HG03342 (cell line): ENCODE results near the gene AUTS2.
"Not testable (repeated sequence)": the region's sequence is repeated elsewhere in the genome, so short reads cannot be mapped to it uniquely, and the experiment has no call there.

Experiments used
- ATAC-seq: cut with Tn5 transposase; IDR thresholded peaks from one replicate; pipeline ENCODE4 v1.9.1; 2021; ENCODE audit warnings: mild to moderate bottlenecking, moderate library complexity; ENCODE audit not compliant: unreplicated experiment

Gene AUTS2

DNA sequence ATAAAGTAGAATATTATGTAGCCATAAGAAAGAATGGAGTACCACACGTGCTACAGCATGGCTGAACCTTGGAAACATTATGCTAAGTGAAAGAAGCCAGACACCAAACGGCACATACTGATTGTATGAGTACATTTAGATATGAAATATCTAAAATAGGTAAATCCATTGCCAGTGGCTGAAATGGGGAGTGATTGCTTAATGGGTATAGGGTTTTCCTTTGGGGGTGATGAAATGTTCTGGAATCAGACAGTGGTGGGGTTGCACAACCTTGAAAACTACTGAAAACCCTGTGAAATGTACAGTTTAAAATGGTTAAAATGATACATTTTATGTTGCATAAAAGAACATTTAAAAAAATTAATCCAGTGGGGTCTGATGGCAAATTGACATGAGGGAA is 667.9 kb downstream of the AUTS2 start:
- ATAC-seq: no peak

DNA sequence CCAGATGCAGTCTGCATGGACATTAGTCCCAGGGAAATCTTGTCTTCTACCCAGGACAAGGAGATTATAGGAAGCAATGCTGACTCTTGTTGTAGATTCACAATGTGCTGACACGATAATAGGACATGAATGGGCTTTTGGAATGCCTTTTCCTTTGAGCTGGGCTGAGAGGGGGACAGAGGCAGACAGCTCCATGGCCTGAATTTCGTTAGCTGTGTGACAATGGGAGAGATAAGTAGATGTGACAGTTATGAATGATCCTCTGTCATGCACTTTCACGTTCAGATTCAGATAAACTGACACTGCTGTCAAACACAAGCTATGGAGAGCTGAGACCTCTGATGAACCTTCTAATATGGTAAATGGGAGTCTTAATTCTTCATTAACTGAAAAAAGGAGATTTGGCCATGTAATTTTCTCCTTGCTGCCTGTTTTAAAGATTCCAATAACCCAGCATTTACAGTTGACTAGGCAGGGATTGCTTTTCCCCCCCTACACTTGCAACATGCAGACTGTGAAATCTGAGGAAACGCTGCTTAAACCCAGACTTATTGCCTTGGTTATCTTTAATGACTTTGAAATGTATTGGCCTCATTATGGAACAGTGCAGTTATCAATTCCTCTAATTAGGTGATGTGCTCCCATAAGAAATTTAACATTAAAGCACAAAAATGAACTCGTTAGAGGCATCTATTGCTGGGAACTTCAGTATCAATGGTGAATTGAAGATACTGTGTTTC is 669.3 kb downstream of the AUTS2 start:
- ATAC-seq: no peak

DNA sequence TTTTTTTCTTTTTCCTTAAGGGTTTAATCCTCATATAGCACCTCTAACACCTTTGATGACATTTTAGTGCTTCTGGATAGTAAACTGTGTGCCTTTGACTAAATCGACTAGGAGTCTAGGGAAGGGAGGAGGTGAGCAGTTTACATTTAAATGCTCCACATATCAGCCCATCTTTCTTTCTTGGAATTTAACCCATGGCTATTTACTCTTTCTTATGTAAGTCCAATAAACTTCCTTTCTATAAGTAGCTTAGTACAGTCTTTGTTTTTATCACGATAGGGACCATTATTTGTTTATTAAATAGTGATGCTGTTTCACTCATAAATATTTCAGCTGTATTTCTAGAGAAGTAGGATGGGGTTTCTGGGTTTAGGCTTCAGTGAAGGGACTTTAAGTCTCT is 669.9 kb downstream of the AUTS2 start:
- no peak for ATAC-seq

DNA sequence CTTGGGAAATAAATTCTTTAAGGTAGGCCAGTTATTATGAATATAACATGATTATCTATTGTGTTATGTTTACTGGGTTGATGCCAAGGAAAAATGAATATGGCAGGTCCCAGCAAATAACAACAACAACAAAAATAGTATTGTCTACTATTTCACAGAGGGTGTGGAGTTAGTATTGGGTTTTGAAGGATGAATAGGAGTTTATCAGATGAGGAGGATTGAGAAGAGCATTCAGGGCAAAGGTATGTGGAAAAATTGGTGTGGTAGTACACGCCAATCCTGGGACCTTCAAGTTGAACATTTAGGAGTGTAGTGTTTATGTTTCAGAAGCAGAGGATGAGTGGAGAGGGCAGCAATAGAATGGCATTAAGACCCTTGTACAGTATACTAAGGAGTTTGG is 671.9 kb downstream of the AUTS2 start:
- ATAC-seq: no peak

GRCh38 chr7:70271617-70272081 is 673.4 kb downstream of the AUTS2 start:
- no peak for ATAC-seq

- not testable (repeated sequence) for ATAC-seq
These were observed 677.3 kb downstream of the AUTS2 start for GRCh38 chr7:70275570-70275969.

DNA sequence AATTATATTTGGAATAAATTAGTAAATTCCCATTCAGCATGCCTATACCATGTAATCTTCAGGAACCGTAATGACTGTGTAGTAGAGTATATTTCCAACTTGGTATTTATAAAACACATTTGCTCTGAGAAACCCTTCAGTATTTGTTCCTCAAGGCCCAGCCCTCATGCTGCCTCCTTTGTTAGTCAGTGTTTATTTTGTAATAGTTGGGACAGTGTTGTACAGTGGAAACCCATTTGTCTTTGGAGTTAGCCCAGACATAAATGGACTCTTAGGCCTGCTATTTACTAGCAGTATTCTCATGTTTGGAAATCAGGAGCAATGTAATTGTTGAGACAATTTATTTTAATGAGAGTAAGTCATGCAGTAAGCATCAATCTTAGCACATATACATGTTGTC is 686.9 kb downstream of the AUTS2 start:
- no peak for ATAC-seq

- ATAC-seq: no peak
These were observed 687.6 kb downstream of the AUTS2 start for GRCh38 chr7:70285854-70286253.

- no peak for ATAC-seq
These were observed 690.6 kb downstream of the AUTS2 start for GRCh38 chr7:70288781-70289456.

GRCh38 chr7:70292716-70293115 is 694.4 kb downstream of the AUTS2 start:
- ATAC-seq: no peak

GRCh38 chr7:70294211-70294911 is 696.1 kb downstream of the AUTS2 start:
- ATAC-seq: no peak

DNA sequence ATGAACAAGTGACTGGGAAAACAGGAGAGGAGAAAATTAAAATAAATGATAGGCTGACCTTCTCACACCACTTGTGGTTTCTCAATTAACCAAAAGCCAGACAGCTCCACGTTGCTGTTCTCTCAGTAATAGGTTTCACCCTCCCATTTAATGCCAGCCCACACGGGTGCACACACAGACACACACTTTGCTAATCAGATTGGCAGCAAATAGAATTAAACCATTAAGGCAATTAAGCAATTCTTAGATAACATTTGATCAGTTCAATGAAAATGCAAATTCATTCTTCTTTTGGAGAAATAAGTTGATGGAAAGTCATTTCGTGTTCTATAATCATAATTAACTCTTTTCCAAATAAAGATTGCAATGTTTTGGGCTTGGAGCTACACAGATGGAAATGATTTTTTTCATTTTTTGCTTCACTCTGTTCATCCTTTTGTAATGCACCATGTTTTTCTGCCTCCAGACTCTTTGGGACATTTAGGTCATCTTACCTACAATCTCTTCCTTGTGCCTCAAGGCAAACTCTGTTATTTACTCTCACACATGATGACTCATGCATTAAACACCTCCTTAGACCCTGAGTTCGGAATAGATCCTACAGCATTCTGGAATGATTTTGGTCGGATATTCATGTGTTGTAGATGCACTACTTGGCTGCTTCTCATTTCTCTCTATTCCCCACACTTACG is 700.7 kb downstream of the AUTS2 start:
- no peak for ATAC-seq

GRCh38 chr7:70299472-70299807 is 701.2 kb downstream of the AUTS2 start:
- no peak for ATAC-seq

DNA sequence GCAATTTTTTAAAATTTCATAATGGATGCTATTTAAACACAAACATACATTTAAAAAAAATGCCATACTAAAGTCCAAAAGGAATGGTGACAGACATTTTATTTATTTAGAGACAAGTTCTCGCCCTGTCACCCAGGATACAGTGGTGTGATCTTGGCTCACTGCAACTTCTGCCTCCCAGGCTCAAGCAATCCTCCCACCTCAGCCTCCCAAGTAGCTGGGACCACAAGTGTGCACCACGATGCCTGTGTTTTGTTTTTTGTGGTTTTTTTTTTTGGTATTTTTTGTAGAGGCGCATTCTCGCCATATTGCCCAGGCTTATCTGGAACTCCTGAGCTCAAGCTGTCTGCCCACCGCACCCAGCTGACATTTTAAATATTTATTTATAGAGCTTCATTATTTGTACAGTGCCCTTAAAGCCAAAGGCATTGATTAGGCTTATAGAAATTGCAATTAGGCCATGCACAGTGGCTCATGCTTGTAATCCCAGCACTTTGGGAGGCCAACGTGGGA is 703.5 kb downstream of the AUTS2 start:
- no peak for ATAC-seq

DNA sequence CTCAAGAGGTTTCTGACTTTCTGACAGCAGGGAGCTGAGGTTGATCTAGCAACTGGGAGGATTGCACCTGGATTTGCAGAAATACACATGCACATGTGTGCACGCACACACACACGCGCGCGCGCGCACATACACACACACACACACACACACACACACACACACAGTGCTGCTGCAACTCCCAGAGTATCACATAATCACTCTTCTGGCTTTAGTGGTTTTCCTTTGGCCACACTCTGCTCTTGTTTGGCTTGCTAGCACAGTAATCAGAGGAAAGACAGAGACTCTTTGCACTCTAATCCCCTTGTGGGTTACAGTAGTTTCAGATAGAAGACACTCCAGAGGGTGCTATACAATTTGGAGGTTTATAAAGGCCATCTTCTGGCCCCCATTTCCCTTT is 705.0 kb downstream of the AUTS2 start:
- ATAC-seq: no peak

- ATAC-seq: no peak
These were observed 705.5 kb downstream of the AUTS2 start for GRCh38 chr7:70303780-70304179.

DNA sequence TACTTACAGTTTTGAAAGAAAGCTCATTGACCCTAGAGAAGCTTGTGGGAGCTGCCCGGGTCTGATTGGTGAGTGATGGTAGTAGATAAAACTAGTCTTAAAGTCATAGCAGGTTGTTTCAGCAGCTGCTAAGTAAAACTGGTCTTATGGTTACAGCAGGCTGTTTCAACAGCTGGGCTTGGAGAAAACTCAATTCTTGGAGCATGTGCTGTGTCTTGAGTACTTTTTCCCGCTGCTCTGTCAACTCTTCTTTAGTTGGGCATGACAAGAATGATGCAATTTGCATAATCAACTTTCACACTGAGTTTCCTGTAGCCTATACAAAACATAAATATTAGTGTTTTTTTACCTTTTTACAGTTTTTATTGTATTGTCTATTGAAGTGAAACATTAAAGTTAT is 707.9 kb downstream of the AUTS2 start:
- no peak for ATAC-seq

GRCh38 chr7:70307544-70308106 is 709.4 kb downstream of the AUTS2 start:
- ATAC-seq: no peak

DNA sequence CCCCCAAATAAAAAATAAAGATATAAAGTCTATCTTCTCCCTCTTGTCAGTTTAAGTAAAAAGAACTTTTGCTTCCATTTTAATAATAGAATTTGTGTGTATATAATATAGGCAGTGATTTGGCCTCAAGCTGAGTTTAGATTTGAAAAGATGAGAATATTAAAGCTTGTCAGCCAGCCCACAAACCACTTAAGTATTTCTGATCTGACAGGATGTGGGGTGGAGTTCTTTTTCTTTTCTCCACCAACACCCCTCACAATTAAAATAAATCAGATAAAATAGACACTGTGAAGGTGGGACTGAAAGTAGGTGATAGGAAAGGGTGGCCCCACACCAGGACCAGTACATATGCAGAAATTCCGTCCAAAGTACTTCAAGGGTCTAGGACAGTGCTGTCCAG is 714.1 kb downstream of the AUTS2 start:
- no peak for ATAC-seq

GRCh38 chr7:70313271-70313670 is 715.0 kb downstream of the AUTS2 start:
- ATAC-seq: no peak

GRCh38 chr7:70313687-70314086 is 715.4 kb downstream of the AUTS2 start:
- no peak for ATAC-seq
